Esophagus muscularis mucosa (tissue), 3 donors: Measurements from ENCODE around the gene PLA2R1.

Experiments used
- CTCF ChIP-seq, 3 experiments: fragments of 200-600 bp in 2 of 3; fragments of 450-650 bp in 1 of 3; sonication (generic) in 2 of 3; IDR thresholded peaks; one replicate each; pipeline ENCODE4 v1.5.1; 2017 to 2019; ENCODE audit warnings: antibody characterized with exemption in 3 of 3, mild to moderate bottlenecking in 2 of 3, moderate library complexity in 1 of 3
- POLR2A ChIP-seq: fragments of 450-650 bp; IDR thresholded peaks from one replicate; pipeline ENCODE4 v1.6.1; 2017; ENCODE audit warnings: antibody characterized with exemption, moderate library complexity, mild to moderate bottlenecking, low read depth
- POLR2AphosphoS5 ChIP-seq, 2 donors: sonication (generic); formaldehyde crosslinking; IDR thresholded peaks; one replicate each; pipeline ENCODE4 v1.6.1; 2017; ENCODE audit warnings: antibody characterized with exemption in 2 of 2

GRCh38 chr2:160007111-160007510, 55.3 kb downstream of the PLA2R1 start:
- TF ChIP-seq POLR2AphosphoS5 (IDR thresholded peaks at IDR 0.05) (no peak), CTCF (IDR thresholded peaks at IDR 0.05) (no peak), POLR2A (no peak)
